BJ (cell line): ENCODE data around the gene PCGF2. TPM values are rescaled to one million over a fixed set of nuclear protein-coding genes. Genes with fewer than 3 reads are reported as not detected.

ENCODE experiments used
- CTCF ChIA-PET: fragments of 350-600 bp; formaldehyde crosslinking; extraction: SDS; loops from one replicate; lab custom pipeline; 2021; ENCODE audit warnings: antibody characterized with exemption, inconsistent platforms; lab: Yijun Ruan, JAX
- POLR2A ChIA-PET: fragments of 300-600 bp; sonication (Branson Sonifier 250); formaldehyde crosslinking; extraction: SDS; loops from one replicate; lab custom pipeline; 2021; ENCODE audit warnings: antibody characterized with exemption; lab: Charles Lee
- DNase-seq: peaks from one replicate; pipeline ENCODE4 v3.0.0-alpha.2; 2011; ENCODE audit warnings: low read depth
- H3K27me3 ChIP-seq: 2 replicates; pipeline ENCODE4 v1.6.0; 2011; ENCODE audit warnings: low read length; ENCODE audit not compliant: control insufficient read depth, insufficient read depth
- H3K36me3 ChIP-seq: 2 replicates; pipeline ENCODE4 v1.5.1; 2011; ENCODE audit warnings: low read length; ENCODE audit not compliant: control insufficient read depth, insufficient read depth
- H3K4me3 ChIP-seq: 2 replicates; pipeline ENCODE4 v1.5.1; 2011; ENCODE audit warnings: low read depth, mild to moderate bottlenecking, control low read depth, low read length
- polyA plus RNA-seq: library from polyadenylated mRNA; depleted of rRNA; stranded (reverse); fragments of >200 nt; gene quantifications from 2 replicates; pipeline ENCODE4 v1.2.3, GENCODE V29; 2011
- TF ChIP-seq, protein P1 (sequence below): IDR thresholded peaks from 2 replicates; pipeline ENCODE4 v1.5.1; 2011; ENCODE audit warnings: low read depth, mild to moderate bottlenecking, control low read depth, inconsistent platforms, low read length, moderate library complexity; ENCODE audit not compliant: insufficient read depth

The PCGF2 gene
- polyA plus RNA-seq, 1 experiment, result 27.6 TPM

DNA sequence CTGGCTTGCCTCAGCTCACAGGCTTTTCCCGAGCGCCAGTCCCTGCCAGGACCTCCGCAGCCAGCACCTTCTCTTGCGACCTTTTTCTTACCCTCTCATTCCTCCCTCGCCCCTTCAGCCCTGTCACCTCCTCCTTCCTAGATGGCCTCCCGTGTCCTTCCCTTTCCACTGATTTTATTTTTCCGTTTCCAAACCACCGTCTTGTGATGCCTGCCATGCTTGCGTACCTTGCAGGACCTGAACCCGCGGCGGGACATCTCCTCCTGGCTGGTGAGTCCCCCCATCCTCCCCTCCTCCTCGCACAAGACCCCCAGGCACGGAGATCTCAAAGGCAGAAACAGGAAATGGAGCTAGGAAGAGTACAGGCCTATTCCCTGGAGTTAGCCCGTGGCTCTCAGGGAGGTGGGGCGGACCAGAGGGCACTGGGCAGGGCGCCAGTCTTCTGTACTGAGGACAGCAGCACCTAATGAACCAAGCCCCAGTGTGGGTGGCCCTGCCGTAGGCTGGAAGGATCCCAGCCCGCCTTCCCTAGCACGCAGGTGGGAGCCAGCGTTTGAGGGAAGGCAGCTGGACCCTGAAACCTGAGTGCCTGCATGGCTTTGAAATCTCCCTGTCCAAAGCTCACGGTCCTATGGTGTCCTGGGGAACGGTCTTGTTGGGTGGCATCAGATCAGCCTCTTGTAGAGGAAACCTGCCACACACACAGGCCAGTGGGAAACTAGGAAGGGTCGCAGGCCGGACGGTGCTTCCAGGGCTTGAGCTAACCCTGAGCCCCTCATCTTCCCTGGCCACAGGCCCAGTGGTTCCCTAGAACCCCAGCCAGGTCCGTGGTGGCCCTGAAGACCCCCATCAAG, 17.4 kb downstream of the PCGF2 start:
- ChIA-PET CTCF (interaction anchor here (0.6 to 2.8 kb wide), 18 partner anchors 12 to 1324 kb away, joined by 3 to 34 read pairs (median 4); partner anchors contain the start of genes MLLT6, PSMB3 and RPL23), POLR2A (interaction anchor here (0.6 kb wide), 2 partner anchors 123 to 138 kb away, joined by 3 read pairs; no protein-coding TSS in a partner anchor)
- TF ChIP-seq, protein P1, sequence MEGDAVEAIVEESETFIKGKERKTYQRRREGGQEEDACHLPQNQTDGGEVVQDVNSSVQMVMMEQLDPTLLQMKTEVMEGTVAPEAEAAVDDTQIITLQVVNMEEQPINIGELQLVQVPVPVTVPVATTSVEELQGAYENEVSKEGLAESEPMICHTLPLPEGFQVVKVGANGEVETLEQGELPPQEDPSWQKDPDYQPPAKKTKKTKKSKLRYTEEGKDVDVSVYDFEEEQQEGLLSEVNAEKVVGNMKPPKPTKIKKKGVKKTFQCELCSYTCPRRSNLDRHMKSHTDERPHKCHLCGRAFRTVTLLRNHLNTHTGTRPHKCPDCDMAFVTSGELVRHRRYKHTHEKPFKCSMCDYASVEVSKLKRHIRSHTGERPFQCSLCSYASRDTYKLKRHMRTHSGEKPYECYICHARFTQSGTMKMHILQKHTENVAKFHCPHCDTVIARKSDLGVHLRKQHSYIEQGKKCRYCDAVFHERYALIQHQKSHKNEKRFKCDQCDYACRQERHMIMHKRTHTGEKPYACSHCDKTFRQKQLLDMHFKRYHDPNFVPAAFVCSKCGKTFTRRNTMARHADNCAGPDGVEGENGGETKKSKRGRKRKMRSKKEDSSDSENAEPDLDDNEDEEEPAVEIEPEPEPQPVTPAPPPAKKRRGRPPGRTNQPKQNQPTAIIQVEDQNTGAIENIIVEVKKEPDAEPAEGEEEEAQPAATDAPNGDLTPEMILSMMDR, result no peak
- H3K36me3 ChIP-seq, result peaks cover 13% of the 10 kb centered on the region
- no peak for DNase-seq
- H3K27me3 ChIP-seq, result no peaks in the 10 kb centered on the region
- peak overlapping the region; percentile 63 for H3K4me3 ChIP-seq

DNA sequence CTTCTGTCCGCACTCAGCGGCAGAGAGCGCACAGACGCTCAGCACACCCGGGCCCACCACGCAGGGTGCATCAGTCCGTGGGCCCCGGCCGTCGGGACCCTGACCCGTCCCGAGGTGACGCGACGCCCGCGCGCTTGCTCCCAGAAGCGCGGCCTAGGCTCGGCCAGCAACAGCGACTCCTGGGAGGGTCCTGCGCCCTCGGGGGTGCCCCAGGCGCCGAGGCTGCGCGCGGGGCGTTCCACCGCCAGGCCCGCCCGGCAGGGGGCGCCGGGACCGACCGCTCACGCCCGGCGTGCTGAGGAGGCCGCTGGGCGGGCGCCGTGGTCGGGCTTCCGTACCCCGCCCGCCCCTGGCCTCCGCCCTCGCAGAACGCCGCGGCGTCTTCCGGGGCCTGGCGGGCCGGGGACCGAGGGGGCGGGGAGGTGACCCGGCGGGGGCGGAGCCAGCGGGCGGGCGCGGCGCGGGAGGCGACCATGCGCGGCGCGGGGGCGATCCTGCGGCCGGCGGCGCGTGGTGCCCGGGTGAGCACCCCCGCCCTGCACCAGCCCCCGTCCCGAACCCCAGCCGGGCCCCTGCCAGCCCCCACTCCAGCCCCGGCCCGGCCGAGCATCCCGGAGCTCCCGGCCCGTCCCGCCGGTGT, 18.1 kb downstream of the PCGF2 start, which contains the start of gene CISD3:
CISD3 (plus strand) TSS at position 456 of the 640 bp plus-strand sequence; CDS start at position 474, 18 bp downstream.
- POLR2A ChIA-PET, result interaction anchor here (0.6 kb wide), 1 partner anchor 139 kb away, joined by 3 read pairs; no protein-coding TSS in a partner anchor
- no peaks in the 10 kb centered on the region for H3K27me3 ChIP-seq
- H3K36me3 ChIP-seq, result peaks cover 8% of the 10 kb centered on the region
- CTCF ChIA-PET, result interaction anchor here (0.8 to 3.2 kb wide), 15 partner anchors 11 to 423 kb away, joined by 3 to 34 read pairs (median 5); partner anchors contain the start of genes MLLT6 and PSMB3
- H3K4me3 ChIP-seq, result peak within 1 kb of the TSS; percentile 63
- TF ChIP-seq, protein P1, result no peak; the same call in 1 of the 2 replicates
- DNase-seq, result peak; percentile 20

DNA sequence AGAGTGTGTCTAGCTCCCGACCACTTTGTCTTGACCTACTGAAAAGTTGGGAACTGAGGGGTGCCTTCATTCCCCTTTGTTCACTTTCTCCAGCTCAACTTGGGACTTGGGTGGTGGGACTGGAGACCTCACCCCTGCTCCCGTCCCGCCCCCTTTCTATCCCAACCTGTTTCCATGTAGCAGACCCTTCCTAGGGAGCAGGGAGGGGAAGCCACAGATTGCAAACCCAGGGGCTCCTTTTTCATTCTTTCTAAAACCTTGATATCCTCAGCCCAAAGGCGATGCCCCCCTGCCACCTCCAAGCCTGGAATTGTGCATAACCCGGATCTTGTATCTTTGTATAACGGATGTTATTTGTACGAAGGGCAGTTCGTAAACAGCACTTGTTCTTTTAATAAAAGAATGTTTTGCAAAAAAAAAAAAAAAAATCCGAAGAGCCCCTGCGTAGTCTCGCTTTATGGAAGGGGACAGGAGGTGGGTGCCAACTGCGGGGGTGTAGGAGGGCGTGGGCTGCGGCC, 18.7 kb downstream of the PCGF2 start:
- TF ChIP-seq, protein P1, result 0 out of 2 replicates have a peak, but pooled peaks have one; percentile 9
- CTCF ChIA-PET, result interaction anchor here (1.0 to 3.2 kb wide), 5 partner anchors 12 to 424 kb away, joined by 3 to 22 read pairs (median 4); no protein-coding TSS in a partner anchor
- no peak for DNase-seq
- POLR2A ChIA-PET, result no interaction called here
- peak overlapping the region; percentile 55 for H3K4me3 ChIP-seq
- no peaks in the 10 kb centered on the region for H3K27me3 ChIP-seq
- H3K36me3 ChIP-seq, result peaks cover 10% of the 10 kb centered on the region

DNA sequence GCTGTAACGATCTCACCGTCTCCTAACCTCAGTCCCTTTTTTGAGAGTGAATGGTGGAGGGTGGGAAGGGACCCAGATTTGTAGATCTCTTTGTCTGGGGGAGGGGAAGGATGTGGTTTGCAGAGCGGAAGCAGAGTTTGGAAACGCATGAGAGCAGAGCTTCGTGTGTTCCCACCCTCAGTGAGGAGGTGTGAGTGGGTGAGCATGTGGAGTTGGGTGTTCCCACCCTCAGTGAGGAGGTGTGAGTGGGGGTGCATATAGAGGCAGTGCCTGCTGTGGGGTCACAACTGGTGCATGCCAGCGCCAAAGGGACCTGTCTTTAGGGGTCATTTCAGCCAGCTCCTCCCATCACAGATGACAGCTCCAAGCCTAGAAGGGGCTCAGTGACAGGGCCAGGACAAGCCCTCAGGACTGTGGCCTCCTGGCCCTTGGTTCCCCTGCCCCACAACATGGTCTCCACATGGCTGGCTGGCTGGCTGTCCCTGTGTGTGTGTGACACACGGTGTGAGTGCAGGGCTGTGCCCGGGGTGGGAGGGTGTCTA, 19.8 kb downstream of the PCGF2 start:
- Histone ChIP-seq H3K27me3 (no peaks in the 10 kb centered on the region), H3K4me3 (no peak overlapping the region), H3K36me3 (peaks cover 7% of the 10 kb centered on the region)
- POLR2A ChIA-PET, result no interaction called here
- CTCF ChIA-PET, result interaction anchor here (1.0 to 3.2 kb wide), 5 partner anchors 11 to 425 kb away, joined by 3 to 22 read pairs (median 4); no protein-coding TSS in a partner anchor
- TF ChIP-seq, protein P1, result no peak
- DNase-seq, result no peak
